GM19467 (cell line): Measurements from ENCODE around the gene TMEM144.

Experiments used
- ATAC-seq: cut with Tn5 transposase; IDR thresholded peaks from one replicate; pipeline ENCODE4 v1.9.1; 2021; ENCODE audit warnings: mild to moderate bottlenecking, moderate library complexity; ENCODE audit not compliant: unreplicated experiment

The TMEM144 gene

DNA sequence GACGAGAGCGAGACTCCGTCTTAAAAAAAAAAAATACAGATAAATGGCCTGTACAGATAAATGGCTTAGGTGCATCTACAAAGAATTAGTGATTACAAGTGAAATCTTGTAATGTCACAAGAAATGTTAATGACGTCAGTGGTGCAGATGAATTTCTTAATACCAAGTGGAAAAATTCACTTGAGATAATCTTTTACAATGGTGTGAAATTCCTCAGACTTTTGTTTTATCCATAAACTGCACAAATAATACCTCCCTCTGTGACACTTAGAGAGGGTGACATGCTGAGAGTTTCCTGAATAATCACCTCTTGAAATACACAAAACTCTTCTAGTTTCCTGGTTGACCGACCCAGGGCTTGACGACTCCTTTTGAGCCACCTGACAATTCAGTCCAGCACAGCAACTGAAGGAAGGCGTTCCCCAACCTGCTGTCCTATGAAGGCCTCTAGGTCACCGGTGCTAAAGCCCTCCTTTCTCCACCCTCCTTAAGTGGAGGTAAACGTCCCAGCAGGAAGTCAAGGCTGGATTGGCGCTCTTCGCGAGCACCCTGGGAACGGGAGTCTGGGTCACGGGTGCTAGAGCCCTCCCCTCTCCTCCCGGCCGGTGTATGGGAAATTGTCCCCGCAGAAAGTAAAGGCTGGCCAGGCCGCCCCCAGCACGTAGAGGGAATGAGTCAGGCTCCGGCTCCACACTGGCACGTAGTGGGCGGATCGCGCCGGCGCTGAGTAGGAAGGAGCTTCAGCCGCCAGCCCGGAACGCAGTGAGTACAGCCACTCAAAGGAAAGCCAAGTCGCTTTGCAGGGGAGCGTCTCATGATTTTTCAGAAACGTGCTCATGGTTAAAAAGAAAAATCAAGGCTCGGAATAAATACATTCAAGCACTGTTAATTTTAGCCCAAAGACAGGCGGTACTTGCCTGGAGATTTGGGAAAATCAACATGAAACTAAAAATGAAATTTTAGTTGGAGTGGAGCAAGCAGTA lies at the start of gene TMEM144:
Gene TMEM144, plus strand, starts transcription at position 662 of the 983 bp plus-strand sequence. CDS start 2,182 bp downstream, outside the sequence.
- peak; percentile 85 for ATAC-seq

- no peak for ATAC-seq
Measured at GRCh38 chr4:158161551-158162354, 48.5 kb upstream of the TMEM144 start.

- no peak for ATAC-seq
Measured at GRCh38 chr4:158162631-158163030, 47.7 kb upstream of the TMEM144 start.

- no peak for ATAC-seq
Measured at GRCh38 chr4:158163941-158164767, 46.1 kb upstream of the TMEM144 start.

DNA sequence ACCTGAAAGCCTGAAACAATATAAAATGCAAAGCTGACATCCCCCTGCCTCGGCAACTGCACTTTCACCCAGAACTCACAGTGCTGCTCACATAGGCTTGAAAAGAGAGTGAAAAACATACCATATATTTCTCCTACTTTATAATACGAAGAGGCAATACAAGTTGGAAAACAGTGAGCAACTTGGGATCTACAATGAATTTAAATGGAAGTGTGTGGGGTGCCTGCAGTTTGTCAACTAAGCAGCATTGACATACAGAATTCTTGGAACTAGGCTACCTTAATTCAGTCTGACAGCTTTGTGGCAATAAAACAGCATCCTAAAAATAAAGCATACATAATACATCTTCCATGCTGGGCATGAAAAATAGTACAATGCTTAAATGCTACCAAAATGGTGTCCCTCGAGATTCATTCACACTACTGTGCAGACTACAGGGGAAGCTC lies 45.5 kb upstream of the TMEM144 start:
- no peak for ATAC-seq

- ATAC-seq, result no peak
Measured at GRCh38 chr4:158166701-158167100, 43.6 kb upstream of the TMEM144 start.

GRCh38 chr4:158168606-158169005 lies 41.7 kb upstream of the TMEM144 start:
- ATAC-seq, result no peak

- no peak for ATAC-seq
Measured at GRCh38 chr4:158169506-158169905, 40.8 kb upstream of the TMEM144 start.

DNA sequence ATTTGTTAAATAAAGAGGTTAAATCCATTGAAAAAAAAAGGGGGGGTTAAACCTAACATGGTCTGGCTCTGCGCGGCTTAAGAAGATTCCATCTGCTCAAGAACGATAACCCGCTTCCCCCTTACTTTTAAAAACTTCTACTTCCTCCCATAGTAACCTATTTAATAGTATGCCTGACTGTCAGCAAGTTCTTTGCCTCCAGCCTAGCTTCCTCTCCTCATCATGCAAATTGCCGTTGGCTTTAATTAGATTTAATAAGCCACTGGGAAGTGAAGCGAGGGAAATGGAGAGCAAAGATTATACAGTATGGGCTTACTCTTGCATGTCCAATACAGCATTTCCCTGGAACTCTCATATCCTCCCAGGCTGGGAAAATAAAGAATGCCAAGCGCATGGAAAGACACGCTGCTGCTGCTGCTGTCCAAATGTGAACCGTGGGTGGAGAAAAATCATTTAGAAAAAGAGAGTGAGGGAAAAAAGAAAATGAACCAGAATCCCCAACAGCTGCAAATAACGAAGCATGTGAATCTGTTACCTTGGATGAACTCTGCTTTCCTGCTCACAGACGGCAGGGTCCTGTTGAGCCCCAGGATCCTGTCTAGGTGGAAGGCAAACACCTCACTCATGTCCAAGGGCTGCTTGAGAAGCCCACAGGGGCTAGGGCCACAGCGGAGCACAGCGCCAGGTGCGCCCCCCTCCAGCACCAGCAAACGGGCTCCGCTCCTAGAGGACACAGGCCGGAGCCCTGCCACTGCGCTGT lies 40.2 kb upstream of the TMEM144 start:
- no peak for ATAC-seq

- ATAC-seq, result no peak
Measured at GRCh38 chr4:158170691-158171561, 39.4 kb upstream of the TMEM144 start.

DNA sequence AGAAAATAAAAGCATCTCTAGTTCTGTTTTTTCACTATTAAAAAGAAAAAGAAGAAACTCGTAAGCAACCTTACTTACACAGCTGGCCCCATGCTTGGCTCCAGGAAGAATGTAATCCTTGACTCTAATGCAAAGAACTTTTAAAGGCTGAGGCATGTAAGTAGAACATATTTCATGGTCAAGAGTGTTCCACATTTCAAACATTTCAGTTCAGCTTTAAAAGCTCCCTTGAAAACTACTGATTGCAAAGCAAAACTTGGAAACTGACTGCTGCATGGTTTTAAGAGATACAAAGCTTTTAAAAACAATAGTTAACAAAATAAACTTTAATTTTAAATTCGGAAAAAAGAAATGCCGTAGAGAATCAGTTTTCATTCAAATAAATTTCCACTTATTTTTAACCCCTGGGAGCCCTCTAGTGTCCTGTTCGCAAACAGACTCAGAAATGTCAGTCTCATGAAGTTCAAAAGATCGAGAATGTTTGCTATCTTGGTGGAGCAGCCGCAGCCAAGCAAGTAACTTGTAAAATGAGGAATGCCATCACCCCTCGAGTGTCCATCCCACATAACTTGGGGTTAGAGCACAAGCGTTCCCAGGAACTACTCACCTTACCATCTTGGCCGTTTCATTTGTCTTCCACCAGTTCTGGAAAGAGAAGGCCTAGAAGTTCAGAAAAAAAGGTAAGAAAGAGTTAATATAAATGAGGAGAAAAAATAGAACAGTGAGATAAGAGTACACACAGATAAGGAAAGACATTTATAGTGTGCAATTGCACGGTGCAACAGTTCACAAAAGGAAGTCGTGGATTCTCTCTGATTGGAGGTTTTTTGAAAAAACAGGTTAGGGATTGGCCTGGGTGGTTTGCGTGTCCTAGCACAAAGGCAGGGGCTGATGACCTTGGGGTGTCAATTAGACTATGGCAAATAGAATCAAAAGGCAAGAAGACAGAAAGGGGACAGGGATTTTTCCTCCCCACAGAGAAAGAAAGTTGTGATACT lies 37.7 kb upstream of the TMEM144 start, which contains the start of gene GASK1B:
Gene GASK1B, minus strand, starts transcription at position 765 of the 998 bp plus-strand sequence. CDS start 1,650 bp downstream, outside the sequence.
- no peak for ATAC-seq

DNA sequence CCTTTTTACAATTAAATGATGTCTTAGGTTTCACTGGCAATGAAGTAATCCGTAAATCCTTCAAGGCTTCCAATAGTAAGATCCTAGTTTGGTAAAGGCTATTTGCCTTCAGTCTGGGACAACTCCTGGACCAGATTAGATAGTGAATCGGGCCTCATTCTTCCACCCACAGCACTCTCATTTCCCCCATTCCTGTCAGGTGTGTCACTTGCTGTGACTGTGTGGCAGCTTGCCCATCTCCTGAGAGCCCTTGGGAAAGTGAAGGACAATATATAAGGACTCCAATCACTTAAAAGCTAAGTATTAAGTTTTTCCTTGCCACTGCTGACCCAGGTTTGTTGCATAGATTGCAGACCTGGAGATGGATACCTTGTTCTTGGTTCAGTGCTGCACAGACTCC lies 34.2 kb upstream of the TMEM144 start:
- no peak for ATAC-seq

DNA sequence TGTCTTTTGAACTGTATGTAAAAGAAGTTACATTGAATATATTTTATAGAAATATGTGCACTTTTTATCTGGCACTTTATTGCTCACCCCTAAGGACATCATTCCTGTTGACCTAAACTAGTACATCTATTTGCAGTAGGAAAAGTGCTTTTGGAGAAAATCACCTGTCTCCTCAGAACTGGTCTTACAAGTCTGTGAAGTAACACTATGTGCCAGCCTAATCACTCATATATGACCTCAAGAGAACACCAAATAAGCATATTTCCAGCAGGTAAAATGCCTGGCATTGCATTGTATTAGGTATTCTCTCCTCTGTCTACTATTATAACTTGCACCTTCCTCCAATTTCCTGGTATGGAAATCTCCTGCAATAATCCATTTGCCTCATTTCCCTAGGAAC lies 33.5 kb upstream of the TMEM144 start:
- no peak for ATAC-seq

DNA sequence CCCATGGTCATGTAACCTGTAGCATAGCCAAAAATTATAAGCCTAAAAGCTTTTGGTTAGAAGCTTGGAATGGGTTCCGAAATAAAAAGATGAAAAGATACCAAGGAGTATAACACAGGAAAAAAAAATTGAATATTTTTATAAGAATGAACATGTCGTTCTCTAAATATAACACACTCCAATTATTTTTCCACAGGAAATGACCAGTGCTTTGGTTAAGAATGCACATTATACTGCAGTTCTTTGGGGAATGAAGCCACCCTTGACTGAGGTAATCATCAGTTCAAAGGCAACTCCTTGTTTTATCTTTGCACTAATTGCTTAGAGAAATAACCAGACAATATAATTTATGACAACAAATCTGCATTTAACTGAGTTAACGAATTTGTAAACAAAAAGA lies 30.8 kb upstream of the TMEM144 start:
- no peak for ATAC-seq

DNA sequence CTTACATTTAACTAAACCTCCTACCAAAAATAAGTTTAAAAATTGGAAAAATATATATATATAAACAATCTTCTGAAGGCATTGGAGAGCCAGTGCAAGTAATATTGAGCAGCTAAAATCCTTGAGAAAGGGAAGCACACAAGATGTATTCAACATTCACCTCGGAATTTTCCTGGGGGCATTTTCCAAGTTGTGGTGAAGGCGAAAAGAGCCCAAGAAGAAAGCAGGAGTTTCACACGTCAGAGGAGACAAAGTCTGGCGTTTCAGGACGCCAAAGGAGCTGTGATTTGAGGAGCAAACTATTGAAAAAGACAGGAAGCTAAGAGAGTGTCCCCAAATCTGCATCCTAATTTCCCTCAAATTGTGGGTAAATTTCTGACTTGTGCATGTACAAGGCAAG lies 28.4 kb upstream of the TMEM144 start:
- ATAC-seq, result no peak

GRCh38 chr4:158182736-158183135 lies 27.6 kb upstream of the TMEM144 start:
- no peak for ATAC-seq

DNA sequence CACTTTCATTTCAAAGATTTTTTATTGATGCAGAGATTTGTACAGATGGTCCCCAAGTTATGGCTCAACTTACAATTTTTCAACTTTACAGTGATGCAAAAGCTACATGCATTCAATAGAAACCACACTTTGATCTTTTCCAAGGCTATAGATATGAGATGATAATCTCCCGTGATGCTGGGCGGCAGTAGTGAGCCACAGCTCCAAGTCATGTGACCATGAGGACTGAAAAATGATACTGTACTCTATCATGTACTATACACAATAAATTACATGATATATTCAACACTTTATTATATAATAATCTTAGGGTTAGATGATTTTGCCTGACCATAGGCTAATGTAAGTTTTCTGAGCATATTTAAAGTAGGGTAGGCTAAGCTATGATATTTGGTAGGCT lies 23.5 kb upstream of the TMEM144 start:
- no peak for ATAC-seq

GRCh38 chr4:158189422-158189821 lies 20.9 kb upstream of the TMEM144 start:
- no peak for ATAC-seq
